ENCODE measurements around the gene SSTR3. TPM values are rescaled to one million over a fixed set of nuclear protein-coding genes. Genes with fewer than 3 reads are reported as not detected.

Gene SSTR3
- polyA plus RNA-seq, 1 donor = 0.54 TPM

DNA sequence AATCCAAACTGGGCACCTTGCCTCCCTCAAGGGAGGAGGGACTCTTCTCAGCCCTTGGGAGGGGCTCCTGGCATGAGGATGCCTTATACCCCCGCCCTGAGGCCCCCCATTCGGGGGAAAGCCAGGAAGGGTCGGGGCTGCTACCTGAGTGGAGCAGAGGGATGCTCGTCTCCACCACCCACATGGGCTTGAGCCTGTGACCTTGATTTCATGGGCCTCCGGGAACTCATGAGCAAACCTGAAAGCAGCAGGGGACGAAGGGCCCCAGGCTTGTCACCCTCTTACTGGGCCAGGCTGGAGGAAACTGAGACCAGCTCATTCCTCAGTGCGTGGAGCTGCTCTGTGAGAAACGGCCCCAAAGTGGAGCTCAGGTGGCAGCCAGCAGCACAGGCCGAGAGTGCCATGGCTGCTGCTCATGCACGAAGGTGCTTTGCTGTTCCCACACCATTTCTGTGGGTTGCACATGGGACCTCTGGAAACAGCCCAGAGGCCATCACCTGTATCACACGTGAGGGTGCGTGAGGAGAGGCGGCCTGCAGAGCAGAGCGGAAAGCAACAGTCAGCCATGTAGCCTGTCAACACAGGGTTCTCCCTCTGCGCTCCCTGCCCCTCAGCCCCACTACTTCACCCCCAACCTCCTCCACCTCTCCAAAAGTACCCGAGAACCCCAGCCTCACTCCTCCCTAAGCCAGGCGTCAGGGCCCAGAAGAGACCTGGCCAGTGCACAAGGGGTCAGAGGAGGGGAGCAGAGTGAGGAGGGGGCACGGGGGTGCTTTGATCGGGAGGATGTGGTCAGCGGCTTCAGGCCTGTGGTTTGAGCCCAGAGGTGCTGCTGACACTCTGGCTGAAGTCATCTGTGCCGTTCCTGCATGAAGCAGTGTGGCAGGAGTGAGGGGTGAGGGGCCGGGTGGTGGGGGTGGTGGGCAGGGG lies 48.4 kb downstream of the SSTR3 start:
- WGBS (ENCODE audit: insufficient coverage, low lambda C conversion rate) = 60% methylated on average over 2 of the region's 22 CpGs
- Histone ChIP-seq H3K4me1 (ENCODE audit: control insufficient read depth, insufficient read depth, low read length) (peaks cover 22% of the 10 kb centered on the region), H3K9me3 (ENCODE audit: control insufficient read depth, low read depth, low read length) (no peaks in the 10 kb centered on the region), H3K27me3 (ENCODE audit: control insufficient read depth, insufficient read depth, low read length) (no peaks in the 10 kb centered on the region), H3K36me3 (ENCODE audit: control insufficient read depth, insufficient read depth, low read length) (no peaks in the 10 kb centered on the region), H3K27ac (ENCODE audit: low read length) (no peak overlapping the region), H3K4me3 (ENCODE audit: low read length) (no peak overlapping the region)
- DNase-seq = no peak

DNA sequence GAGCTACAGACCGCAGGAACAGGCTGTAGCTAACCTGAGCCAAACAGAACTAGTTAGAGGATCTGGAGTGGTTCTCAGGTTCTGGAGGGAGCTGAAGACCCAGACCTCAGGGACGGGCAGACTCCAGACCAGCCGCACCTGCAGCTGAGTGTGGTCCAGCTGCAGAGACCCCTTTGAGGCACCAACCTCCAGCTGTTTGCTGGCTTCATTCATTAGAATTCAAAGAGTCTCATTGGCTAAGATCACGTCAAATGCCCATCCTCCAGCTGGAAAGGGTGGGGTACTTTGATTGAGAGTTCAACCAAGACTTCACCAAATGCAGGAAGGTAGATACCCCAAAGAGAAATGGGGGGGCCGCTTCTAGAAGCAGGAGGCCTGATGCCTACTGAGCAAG lies 49.2 kb downstream of the SSTR3 start:
- no CpG with 5 or more reads among the region's 5 CpGs for WGBS (ENCODE audit: insufficient coverage, low lambda C conversion rate)
- H3K36me3 ChIP-seq (ENCODE audit: control insufficient read depth, insufficient read depth, low read length) = no peaks in the 10 kb centered on the region
- peaks cover 17% of the 10 kb centered on the region for H3K4me1 ChIP-seq (ENCODE audit: control insufficient read depth, insufficient read depth, low read length)
- H3K27ac ChIP-seq (ENCODE audit: low read length) = no peak overlapping the region
- H3K4me3 ChIP-seq (ENCODE audit: low read length) = no peak overlapping the region
- no peak for DNase-seq
- no peaks in the 10 kb centered on the region for H3K27me3 ChIP-seq (ENCODE audit: control insufficient read depth, insufficient read depth, low read length)
- H3K9me3 ChIP-seq (ENCODE audit: control insufficient read depth, low read depth, low read length) = no peaks in the 10 kb centered on the region

DNA sequence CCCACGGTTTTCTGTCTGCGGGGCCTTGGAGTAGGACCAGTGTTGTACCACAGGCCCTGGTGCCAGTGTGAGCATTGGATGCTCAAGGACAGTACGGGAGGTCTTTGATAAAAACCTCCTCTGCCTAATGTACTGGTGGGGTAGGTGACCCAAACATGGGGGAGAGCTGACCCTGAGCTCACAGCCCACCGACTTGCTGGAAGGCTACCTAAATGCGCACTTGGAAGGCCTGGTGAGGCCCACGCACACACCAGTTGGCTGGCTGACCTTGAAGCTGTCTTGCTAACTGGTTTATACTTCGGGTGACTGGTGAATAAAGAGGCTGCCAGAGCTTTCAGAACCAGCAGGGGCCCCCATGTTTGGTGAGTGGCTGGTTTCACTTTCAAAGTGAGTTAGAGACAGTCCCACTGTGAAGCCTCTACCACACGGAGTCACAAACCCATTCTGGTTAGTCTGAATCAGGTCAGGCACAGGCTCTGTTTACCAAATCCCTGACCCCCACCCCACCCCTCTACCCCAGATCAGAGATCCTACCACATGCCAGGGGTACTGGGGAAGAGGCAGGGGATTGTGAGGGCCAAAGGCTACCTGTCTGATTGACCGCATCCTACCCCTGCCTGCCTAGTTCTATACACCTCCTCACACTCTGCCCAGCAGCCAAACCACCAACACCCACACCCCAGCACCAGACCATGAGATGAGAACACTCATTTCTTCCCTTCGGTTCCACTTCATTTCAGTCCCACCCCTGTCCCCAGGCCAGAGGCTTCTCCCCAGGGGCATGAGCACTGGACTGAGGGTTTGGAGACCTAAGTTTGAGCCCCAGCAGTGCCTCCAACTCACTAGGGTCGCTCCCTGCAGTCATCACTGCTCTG lies 49.8 kb downstream of the SSTR3 start:
- WGBS (ENCODE audit: insufficient coverage, low lambda C conversion rate) = no CpG with 5 or more reads among the region's 11 CpGs
- peaks cover 13% of the 10 kb centered on the region for H3K4me1 ChIP-seq (ENCODE audit: control insufficient read depth, insufficient read depth, low read length)
- H3K4me3 ChIP-seq (ENCODE audit: low read length) = no peak overlapping the region
- H3K27ac ChIP-seq (ENCODE audit: low read length) = no peak overlapping the region
- H3K36me3 ChIP-seq (ENCODE audit: control insufficient read depth, insufficient read depth, low read length) = no peaks in the 10 kb centered on the region
- H3K27me3 ChIP-seq (ENCODE audit: control insufficient read depth, insufficient read depth, low read length) = no peaks in the 10 kb centered on the region
- peak in 1 of 2 donors; percentile 55 for DNase-seq
- H3K9me3 ChIP-seq (ENCODE audit: control insufficient read depth, low read depth, low read length) = no peaks in the 10 kb centered on the region

DNA sequence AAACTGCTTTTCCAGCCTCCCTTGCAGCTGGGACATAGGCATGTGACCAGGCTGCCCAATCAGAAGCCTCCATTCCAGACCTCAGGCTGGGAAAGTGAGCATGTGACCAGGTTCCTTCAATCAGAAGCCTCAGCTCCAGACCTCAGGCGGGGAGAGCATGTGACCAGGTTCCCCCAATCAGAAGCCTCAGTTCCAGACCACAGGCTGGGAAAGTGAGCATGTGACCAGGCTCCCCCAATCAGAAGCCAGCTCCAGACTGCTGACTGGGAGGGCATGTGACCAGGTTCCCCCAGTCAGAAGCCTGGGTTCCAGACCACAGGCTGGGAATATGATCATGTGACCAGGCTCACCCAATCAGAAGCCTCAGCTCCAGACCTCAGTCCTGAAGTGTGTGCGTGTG lies 50.8 kb downstream of the SSTR3 start:
- no peak overlapping the region for H3K27ac ChIP-seq (ENCODE audit: low read length)
- DNase-seq = no peak
- no peaks in the 10 kb centered on the region for H3K36me3 ChIP-seq (ENCODE audit: control insufficient read depth, insufficient read depth, low read length)
- no peaks in the 10 kb centered on the region for H3K27me3 ChIP-seq (ENCODE audit: control insufficient read depth, insufficient read depth, low read length)
- no CpG with 5 or more reads among the region's 2 CpGs for WGBS (ENCODE audit: insufficient coverage, low lambda C conversion rate)
- H3K9me3 ChIP-seq (ENCODE audit: control insufficient read depth, low read depth, low read length) = no peaks in the 10 kb centered on the region
- no peak overlapping the region for H3K4me3 ChIP-seq (ENCODE audit: low read length)
- peaks cover 4% of the 10 kb centered on the region for H3K4me1 ChIP-seq (ENCODE audit: control insufficient read depth, insufficient read depth, low read length)

DNA sequence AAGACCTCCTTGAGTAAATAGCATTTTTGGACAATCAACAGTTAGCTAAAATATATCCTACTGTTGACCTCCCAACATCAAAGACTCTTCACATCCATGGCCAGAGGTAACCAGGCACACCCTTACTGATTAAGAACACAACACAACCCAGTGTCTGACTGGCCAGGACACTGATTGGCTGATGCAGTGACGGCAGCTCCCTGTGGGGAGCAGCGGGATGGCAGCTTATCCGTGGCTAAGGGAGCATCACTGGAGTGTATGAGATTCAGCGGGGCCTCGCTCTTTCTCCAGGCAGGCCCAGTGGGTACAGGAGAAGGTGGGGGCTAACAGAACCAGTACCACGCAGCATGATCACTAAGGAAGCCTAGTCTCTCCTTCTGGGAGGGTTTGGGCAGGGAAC lies 52.2 kb downstream of the SSTR3 start:
- Histone ChIP-seq H3K27me3 (ENCODE audit: control insufficient read depth, insufficient read depth, low read length) (no peaks in the 10 kb centered on the region), H3K27ac (ENCODE audit: low read length) (no peak overlapping the region), H3K9me3 (ENCODE audit: control insufficient read depth, low read depth, low read length) (no peaks in the 10 kb centered on the region), H3K36me3 (ENCODE audit: control insufficient read depth, insufficient read depth, low read length) (no peaks in the 10 kb centered on the region), H3K4me1 (ENCODE audit: control insufficient read depth, insufficient read depth, low read length) (peaks cover 4% of the 10 kb centered on the region), H3K4me3 (ENCODE audit: low read length) (no peak overlapping the region)
- DNase-seq = no peak
- WGBS (ENCODE audit: insufficient coverage, low lambda C conversion rate) = no CpG with 5 or more reads among the region's 6 CpGs

DNA sequence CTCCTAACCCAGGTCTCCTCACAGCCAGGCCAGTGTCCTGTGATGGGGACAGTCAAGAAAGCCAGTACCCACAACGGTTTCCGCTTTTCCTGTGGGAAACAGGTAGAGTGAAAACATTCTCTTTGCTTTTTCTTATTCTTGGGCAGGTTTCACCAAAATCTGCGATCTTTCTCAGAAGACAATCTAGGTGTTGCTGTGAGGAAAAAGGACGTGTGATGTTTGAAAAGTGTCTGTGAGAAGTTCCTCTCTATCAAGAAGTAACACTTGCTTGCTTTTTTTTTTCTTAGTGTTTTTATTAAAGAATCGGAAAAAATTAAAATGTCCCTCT lies 53.4 kb downstream of the SSTR3 start:
- 90% methylated on average over 2 of the region's 5 CpGs for WGBS (ENCODE audit: insufficient coverage, low lambda C conversion rate)
- DNase-seq = no peak

DNA sequence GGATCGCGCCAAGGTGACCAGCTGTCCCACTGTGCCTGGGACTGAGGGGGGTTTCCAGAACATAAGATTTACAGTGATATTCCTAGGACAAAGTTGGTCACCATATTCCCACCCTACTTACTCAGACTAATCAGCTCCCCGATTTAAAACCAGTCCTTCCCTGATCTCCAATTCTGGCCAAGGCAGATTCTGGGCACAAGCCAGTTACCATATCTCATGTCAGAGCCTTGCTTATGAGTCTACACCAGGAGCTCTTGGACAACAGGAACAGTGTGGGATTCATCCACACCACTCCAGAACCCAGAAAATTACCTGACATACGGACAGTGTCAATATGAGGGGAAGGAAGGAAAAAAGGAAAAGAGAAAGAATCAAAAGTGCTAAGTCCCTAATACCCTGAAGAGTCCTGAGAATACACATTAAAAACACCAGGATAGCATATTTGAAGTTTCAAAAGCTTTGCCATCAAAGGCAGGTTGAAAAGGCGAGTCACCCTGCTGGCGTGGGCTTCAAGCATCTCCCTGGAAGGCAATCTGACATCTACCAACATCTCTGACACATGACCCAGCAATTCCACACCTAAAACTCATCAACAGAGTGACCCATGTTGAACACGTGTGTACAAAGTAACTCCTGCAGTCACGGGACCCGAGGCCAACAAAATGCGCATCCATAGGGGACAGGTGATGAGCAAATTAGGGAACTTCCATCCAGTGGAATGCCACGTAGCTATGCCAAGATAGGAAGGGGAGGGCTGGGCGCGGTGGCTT lies 54.6 kb downstream of the SSTR3 start:
- WGBS (ENCODE audit: insufficient coverage, low lambda C conversion rate) = 100% methylated on average over 1 of the region's 13 CpGs
- no peaks in the 10 kb centered on the region for H3K27me3 ChIP-seq (ENCODE audit: control insufficient read depth, insufficient read depth, low read length)
- no peaks in the 10 kb centered on the region for H3K36me3 ChIP-seq (ENCODE audit: control insufficient read depth, insufficient read depth, low read length)
- no peaks in the 10 kb centered on the region for H3K9me3 ChIP-seq (ENCODE audit: control insufficient read depth, low read depth, low read length)
- peaks cover 4% of the 10 kb centered on the region for H3K4me1 ChIP-seq (ENCODE audit: control insufficient read depth, insufficient read depth, low read length)
- DNase-seq = no peak
- H3K4me3 ChIP-seq (ENCODE audit: low read length) = no peak overlapping the region
- no peak overlapping the region for H3K27ac ChIP-seq (ENCODE audit: low read length)

More for the DNA sequence above, 53.4 kb downstream of the SSTR3 start:
- Histone ChIP-seq H3K9me3 (ENCODE audit: control insufficient read depth, low read depth, low read length) (no peaks in the 10 kb centered on the region), H3K27ac (ENCODE audit: low read length) (no peak overlapping the region), H3K27me3 (ENCODE audit: control insufficient read depth, insufficient read depth, low read length) (no peaks in the 10 kb centered on the region), H3K4me1 (ENCODE audit: control insufficient read depth, insufficient read depth, low read length) (peaks cover 4% of the 10 kb centered on the region), H3K36me3 (ENCODE audit: control insufficient read depth, insufficient read depth, low read length) (no peaks in the 10 kb centered on the region), H3K4me3 (ENCODE audit: low read length) (no peak overlapping the region)

DNA sequence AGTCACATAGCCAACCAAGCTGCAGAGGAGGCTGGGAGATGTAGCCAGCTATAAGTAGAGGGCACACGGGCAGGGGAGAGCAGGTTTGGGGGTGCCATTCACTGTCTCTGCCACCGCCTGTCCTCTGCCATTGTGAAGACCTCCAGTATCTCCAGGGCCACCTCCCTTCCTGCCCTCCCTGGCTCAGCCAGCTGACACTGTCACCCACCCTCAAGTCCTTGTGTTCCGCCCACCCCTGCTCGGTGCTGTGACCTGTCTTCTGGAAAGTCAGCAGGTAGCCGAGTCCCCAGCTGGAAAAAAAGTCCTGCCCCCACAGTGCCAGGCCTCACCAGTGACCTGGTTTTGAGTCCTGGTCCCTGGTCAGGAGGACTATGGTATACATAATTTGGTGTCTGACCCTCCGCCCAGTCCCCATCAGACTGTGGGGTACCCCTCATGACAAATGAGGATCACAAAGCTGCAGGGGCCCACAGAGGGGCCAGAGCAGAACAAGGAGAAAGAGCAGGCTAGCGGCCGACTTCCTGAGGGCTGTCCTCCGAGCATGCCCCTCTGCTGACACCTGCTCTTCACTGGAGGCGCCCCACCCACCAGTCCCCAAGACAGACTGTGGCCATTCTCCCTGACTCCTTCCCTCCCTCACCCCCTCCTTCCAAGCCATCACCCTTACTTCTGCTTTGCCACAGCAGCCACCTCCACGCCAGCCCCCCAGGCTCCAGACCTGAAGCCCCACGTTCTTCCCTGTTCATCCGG lies 55.4 kb downstream of the SSTR3 start:
- WGBS (ENCODE audit: insufficient coverage, low lambda C conversion rate) = no CpG with 5 or more reads among the region's 13 CpGs
- Histone ChIP-seq H3K36me3 (ENCODE audit: control insufficient read depth, insufficient read depth, low read length) (no peaks in the 10 kb centered on the region), H3K4me3 (ENCODE audit: low read length) (no peak overlapping the region), H3K4me1 (ENCODE audit: control insufficient read depth, insufficient read depth, low read length) (no peaks in the 10 kb centered on the region), H3K9me3 (ENCODE audit: control insufficient read depth, low read depth, low read length) (no peaks in the 10 kb centered on the region), H3K27me3 (ENCODE audit: control insufficient read depth, insufficient read depth, low read length) (no peaks in the 10 kb centered on the region), H3K27ac (ENCODE audit: low read length) (no peak overlapping the region)
- DNase-seq = no peak

DNA sequence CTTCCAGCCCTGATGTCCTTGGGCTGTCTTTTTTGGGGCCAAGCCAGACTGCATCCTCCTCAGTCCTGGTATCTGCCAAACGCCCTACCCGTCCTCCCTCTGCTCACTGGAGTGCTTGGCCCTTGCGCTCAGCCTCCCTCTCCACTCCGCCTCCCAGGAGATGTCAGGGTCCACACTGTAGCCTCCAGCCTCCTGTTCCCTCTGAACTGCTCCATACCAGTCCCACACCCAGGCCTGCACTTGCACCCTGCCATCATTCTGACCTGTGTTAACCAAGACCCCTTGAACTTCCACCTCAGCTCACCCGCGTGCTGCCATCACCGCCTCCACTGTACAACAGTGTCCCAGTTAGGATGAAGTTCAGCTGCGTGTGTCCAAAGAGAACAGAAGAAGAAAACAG lies 56.3 kb downstream of the SSTR3 start:
- DNase-seq = no peak
- H3K27me3 ChIP-seq (ENCODE audit: control insufficient read depth, insufficient read depth, low read length) = no peaks in the 10 kb centered on the region
- no peaks in the 10 kb centered on the region for H3K36me3 ChIP-seq (ENCODE audit: control insufficient read depth, insufficient read depth, low read length)
- H3K4me1 ChIP-seq (ENCODE audit: control insufficient read depth, insufficient read depth, low read length) = no peaks in the 10 kb centered on the region
- H3K4me3 ChIP-seq (ENCODE audit: low read length) = no peak overlapping the region
- H3K27ac ChIP-seq (ENCODE audit: low read length) = no peak overlapping the region
- no CpG with 5 or more reads among the region's 8 CpGs for WGBS (ENCODE audit: insufficient coverage, low lambda C conversion rate)
- H3K9me3 ChIP-seq (ENCODE audit: control insufficient read depth, low read depth, low read length) = no peaks in the 10 kb centered on the region
